ENCODE results near the gene ITPK1.

Gene ITPK1

DNA sequence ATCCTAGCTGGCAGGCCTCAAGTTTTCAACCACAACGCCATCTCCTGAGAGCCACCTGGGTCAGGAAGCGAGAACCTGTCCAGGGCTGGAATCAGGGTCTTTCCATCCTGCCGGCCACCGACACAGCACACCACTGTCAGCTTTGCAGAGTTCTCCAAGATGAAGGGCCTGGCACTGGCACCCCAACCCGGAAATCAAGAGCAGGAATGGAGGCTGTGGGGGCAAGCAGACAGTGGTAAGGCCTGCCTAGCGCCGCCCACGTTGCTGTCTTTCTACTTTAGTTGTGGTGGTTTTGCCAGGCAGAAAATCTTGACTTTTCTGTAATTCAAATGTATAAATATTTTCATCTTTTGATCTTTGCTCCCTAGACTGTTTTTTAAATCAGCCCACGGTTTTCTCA lies 90.7 kb downstream of the ITPK1 start:
- Histone ChIP-seq H3K36me3 (ENCODE audit: insufficient read depth) (no peaks in the 10 kb centered on the region), H3K4me1 (ENCODE audit: low read depth, poor library complexity, severe bottlenecking) (no peaks in the 10 kb centered on the region), H3K9ac (no peak overlapping the region), H3K27ac (no peak overlapping the region), H3K27me3 (ENCODE audit: insufficient read depth, low read depth) (no peaks in the 10 kb centered on the region), H4K20me1 (ENCODE audit: insufficient read depth) (no peaks in the 10 kb centered on the region), H2AFZ (ENCODE audit: low read depth) (no peak overlapping the region), H3K79me2 (ENCODE audit: insufficient read depth, low read depth) (no peaks in the 10 kb centered on the region), H3K4me3 (IDR thresholded peaks at IDR 0.05; ENCODE audit: insufficient read depth, low read depth, low read length) (no peak overlapping the region), H3K4me2 (no peak overlapping the region)
- TF ChIP-seq, protein P1, sequence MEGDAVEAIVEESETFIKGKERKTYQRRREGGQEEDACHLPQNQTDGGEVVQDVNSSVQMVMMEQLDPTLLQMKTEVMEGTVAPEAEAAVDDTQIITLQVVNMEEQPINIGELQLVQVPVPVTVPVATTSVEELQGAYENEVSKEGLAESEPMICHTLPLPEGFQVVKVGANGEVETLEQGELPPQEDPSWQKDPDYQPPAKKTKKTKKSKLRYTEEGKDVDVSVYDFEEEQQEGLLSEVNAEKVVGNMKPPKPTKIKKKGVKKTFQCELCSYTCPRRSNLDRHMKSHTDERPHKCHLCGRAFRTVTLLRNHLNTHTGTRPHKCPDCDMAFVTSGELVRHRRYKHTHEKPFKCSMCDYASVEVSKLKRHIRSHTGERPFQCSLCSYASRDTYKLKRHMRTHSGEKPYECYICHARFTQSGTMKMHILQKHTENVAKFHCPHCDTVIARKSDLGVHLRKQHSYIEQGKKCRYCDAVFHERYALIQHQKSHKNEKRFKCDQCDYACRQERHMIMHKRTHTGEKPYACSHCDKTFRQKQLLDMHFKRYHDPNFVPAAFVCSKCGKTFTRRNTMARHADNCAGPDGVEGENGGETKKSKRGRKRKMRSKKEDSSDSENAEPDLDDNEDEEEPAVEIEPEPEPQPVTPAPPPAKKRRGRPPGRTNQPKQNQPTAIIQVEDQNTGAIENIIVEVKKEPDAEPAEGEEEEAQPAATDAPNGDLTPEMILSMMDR (conservative IDR thresholded peaks at IDR 0.05; ENCODE audit: low read depth, low read length), result no peak

DNA sequence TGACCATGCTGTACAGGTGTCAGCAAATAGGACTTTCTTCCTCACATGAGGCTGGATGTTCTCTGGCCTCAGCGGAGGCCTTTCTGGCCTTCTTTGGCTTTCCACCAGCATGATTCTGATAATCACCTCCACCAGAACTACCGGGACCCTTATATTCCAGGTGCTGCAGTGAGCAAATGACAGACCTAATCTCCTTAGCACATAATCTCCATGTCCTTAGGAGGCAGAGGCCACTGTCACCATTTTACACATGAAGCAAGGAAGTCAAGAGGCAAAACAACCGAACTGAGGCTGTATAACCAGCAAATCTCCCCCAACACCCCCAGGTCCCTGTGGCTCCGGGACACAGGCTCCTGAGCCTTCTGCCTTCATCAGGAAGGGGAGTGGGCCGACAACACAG lies 91.2 kb downstream of the ITPK1 start:
- Histone ChIP-seq H4K20me1 (ENCODE audit: insufficient read depth) (no peaks in the 10 kb centered on the region), H3K4me1 (ENCODE audit: low read depth, poor library complexity, severe bottlenecking) (no peaks in the 10 kb centered on the region), H3K4me3 (IDR thresholded peaks at IDR 0.05; ENCODE audit: insufficient read depth, low read depth, low read length) (no peak overlapping the region), H3K27me3 (ENCODE audit: insufficient read depth, low read depth) (no peaks in the 10 kb centered on the region), H3K9ac (no peak overlapping the region), H3K4me2 (no peak overlapping the region), H3K36me3 (ENCODE audit: insufficient read depth) (no peaks in the 10 kb centered on the region), H2AFZ (ENCODE audit: low read depth) (no peak overlapping the region), H3K27ac (no peak overlapping the region), H3K79me2 (ENCODE audit: insufficient read depth, low read depth) (no peaks in the 10 kb centered on the region)
- TF ChIP-seq, protein P1 (conservative IDR thresholded peaks at IDR 0.05; ENCODE audit: low read depth, low read length), result no peak

DNA sequence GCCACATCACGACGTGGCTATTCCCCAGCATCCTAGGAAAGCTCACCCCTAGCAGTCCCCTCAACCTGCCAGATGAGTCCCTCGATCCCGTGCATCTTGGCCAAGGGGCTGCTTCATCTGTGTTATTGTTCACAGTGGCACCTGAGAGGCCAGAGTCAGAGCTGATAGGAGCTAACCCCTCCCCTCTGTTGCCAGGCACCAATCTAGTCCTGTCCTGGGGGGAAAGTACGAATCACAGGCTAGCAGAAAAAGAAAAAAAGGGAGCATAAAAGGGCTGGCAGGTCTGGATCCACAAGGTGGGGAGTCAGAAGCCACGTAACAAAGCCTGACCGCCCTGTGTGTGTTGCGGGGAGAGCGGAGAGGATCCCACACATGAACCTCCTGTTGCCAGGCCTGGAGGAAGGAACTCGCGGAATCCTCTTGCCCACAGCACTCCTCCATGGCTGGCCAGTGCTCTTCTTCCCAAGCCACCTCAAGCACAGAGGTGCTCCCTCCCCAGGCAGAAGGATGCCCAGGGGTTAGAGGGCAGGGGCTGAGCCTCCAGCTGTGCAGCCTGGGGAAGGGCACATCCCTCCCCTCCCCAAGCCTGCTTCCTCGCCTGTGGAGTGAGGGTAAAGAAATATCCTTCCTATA lies 91.8 kb downstream of the ITPK1 start:
- Histone ChIP-seq H3K9ac (no peak overlapping the region), H3K4me1 (ENCODE audit: low read depth, poor library complexity, severe bottlenecking) (no peaks in the 10 kb centered on the region), H3K36me3 (ENCODE audit: insufficient read depth) (no peaks in the 10 kb centered on the region), H3K27me3 (ENCODE audit: insufficient read depth, low read depth) (no peaks in the 10 kb centered on the region), H3K27ac (no peak overlapping the region), H3K79me2 (ENCODE audit: insufficient read depth, low read depth) (no peaks in the 10 kb centered on the region), H3K4me2 (no peak overlapping the region), H2AFZ (ENCODE audit: low read depth) (no peak overlapping the region), H3K4me3 (IDR thresholded peaks at IDR 0.05; ENCODE audit: insufficient read depth, low read depth, low read length) (no peak overlapping the region), H4K20me1 (ENCODE audit: insufficient read depth) (no peaks in the 10 kb centered on the region)
- TF ChIP-seq, protein P1 (conservative IDR thresholded peaks at IDR 0.05; ENCODE audit: low read depth, low read length), result no peak

DNA sequence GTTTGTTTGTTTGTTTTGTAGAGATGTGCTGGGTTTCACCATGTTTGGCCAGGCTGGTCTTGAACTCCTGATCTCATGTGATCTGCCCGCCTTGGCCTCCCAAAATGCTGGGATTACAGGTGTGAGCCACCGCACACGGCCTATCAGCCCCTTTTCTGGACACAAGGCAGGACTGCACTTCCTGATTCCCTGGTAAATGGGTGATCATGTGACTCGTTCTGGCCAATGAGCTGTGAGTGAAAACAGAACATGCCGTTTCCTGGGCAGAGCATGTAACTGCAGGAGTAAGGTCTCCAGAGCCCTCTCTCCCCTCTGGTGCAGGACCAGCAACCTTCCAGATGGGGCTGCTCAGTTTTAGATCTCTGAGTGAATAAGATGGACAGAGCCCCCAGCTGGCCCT lies 92.7 kb downstream of the ITPK1 start:
- Histone ChIP-seq H3K27me3 (ENCODE audit: insufficient read depth, low read depth) (no peaks in the 10 kb centered on the region), H3K36me3 (ENCODE audit: insufficient read depth) (no peaks in the 10 kb centered on the region), H3K27ac (no peak overlapping the region), H3K9ac (no peak overlapping the region), H3K4me3 (IDR thresholded peaks at IDR 0.05; ENCODE audit: insufficient read depth, low read depth, low read length) (no peak overlapping the region), H3K4me1 (ENCODE audit: low read depth, poor library complexity, severe bottlenecking) (no peaks in the 10 kb centered on the region), H2AFZ (ENCODE audit: low read depth) (no peak overlapping the region), H4K20me1 (ENCODE audit: insufficient read depth) (no peaks in the 10 kb centered on the region), H3K4me2 (no peak overlapping the region), H3K79me2 (ENCODE audit: insufficient read depth, low read depth) (no peaks in the 10 kb centered on the region)
- TF ChIP-seq, protein P1 (conservative IDR thresholded peaks at IDR 0.05; ENCODE audit: low read depth, low read length), result no peak

Measured in KMS-11 (cell line).